Measurements from ENCODE around the gene IQSEC1.

The IQSEC1 gene

GRCh38 chr3:12906141-12906915 lies 166.9 kb downstream of the IQSEC1 start:
- Histone ChIP-seq H3K4me2 (ENCODE audit: low read length, poor library complexity, severe bottlenecking) (no peak overlapping the region), H3K9me3 (ENCODE audit: control insufficient read depth, low read length) (no peaks in the 10 kb centered on the region), H2BK120ac (ENCODE audit: low read depth, low read length) (no peak overlapping the region), H3K9ac (ENCODE audit: low read length) (no peak overlapping the region), H2AFZ (ENCODE audit: low read depth, low read length) (no peak overlapping the region), H3K18ac (ENCODE audit: low read depth in 1 of 2, low read length in 2 of 2) (no peak overlapping the region), H2BK15ac (ENCODE audit: low read depth, poor library complexity, severe bottlenecking) (no peak overlapping the region), H3K4me1 (ENCODE audit: control insufficient read depth, insufficient read depth, low read depth, low read length) (peaks cover 3% of the 10 kb centered on the region), H4K8ac (ENCODE audit: low read length) (no peak overlapping the region), H3K23ac (ENCODE audit: low read length in 2 of 2) (no peak overlapping the region), H2BK12ac (ENCODE audit: low read length in 2 of 2) (no peak overlapping the region), H3K79me1 (replicated peaks; ENCODE audit: low read length, poor library complexity, severe bottlenecking) (peaks cover 6% of the 10 kb centered on the region), H4K91ac (ENCODE audit: low read length) (no peak overlapping the region), H2BK5ac (ENCODE audit: low read depth, low read length, poor library complexity, severe bottlenecking) (no peak overlapping the region), H3K4ac (ENCODE audit: low read depth in 1 of 2, low read length in 2 of 2) (no peak overlapping the region), H3K27ac (ENCODE audit: low read length, poor library complexity, severe bottlenecking) (no peak overlapping the region), H2AK5ac (ENCODE audit: low read length, severe bottlenecking) (no peak overlapping the region), H3K4me3 (ENCODE audit: insufficient read depth in 1 of 2, low read depth in 1 of 2, low read length in 2 of 2) (no peak overlapping the region), H3K27me3 (ENCODE audit: control insufficient read depth in 1 of 2, insufficient read depth in 1 of 2, low read length in 2 of 2) (no peaks in the 10 kb centered on the region), H3K14ac (ENCODE audit: low read length in 2 of 2) (no peak overlapping the region), H3K36me3 (ENCODE audit: control insufficient read depth in 1 of 2, insufficient read depth in 2 of 2, low read depth in 1 of 2, low read length in 2 of 2) (peaks cover 66 to 98% of the 10 kb centered on the region in 2 experiments)
- 94% methylated on average over 20 of the region's 20 CpGs for WGBS
- DNase-seq = no peak

DNA sequence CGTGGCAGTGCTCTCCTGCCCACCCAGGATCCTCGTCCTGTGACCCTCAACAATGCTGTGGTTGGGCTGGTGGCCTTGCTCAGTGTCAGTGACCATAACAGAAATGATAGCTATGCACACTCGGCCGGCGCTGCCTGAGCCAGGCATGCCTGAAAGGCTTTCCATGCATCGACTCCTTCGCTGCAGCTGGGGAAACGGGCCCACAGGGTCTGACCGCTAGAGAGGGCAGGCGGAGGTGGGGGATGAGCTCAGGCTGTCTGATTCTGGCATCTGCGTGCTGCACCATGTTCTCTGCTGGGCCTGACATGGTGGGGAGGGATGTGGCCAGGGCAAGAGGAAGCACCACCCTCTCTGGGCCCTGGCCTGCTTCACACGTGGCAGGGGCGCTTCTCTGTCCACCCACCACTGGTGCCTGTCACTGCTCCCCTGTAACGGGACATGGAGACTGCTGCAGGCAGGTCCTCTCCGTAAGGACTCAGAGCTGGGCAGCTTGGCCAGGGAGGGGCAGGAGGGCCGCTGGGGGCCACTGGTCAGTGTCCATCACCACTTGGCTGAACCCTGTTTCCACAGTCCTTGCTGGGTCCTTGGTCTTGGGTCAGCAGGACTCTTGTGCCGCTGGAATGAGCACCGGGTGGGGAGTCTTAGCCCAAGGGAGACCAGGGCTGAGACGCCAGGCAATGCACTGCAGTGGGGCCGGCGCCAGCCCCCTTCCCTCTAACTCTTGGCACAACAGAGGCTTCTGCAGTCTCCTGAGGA lies 167.7 kb downstream of the IQSEC1 start:
- Histone ChIP-seq H3K9me3 (ENCODE audit: control insufficient read depth, low read length) (no peaks in the 10 kb centered on the region), H2BK5ac (ENCODE audit: low read depth, low read length, poor library complexity, severe bottlenecking) (no peak overlapping the region), H3K18ac (ENCODE audit: low read depth in 1 of 2, low read length in 2 of 2) (no peak overlapping the region), H2AK5ac (ENCODE audit: low read length, severe bottlenecking) (no peak overlapping the region), H4K91ac (ENCODE audit: low read length) (no peak overlapping the region), H3K27me3 (ENCODE audit: control insufficient read depth in 1 of 2, insufficient read depth in 1 of 2, low read length in 2 of 2) (no peaks in the 10 kb centered on the region), H3K27ac (ENCODE audit: low read length, poor library complexity, severe bottlenecking) (no peak overlapping the region), H3K23ac (ENCODE audit: low read length in 2 of 2) (no peak overlapping the region), H2AFZ (ENCODE audit: low read depth, low read length) (no peak overlapping the region), H4K8ac (ENCODE audit: low read length) (no peak overlapping the region), H3K9ac (ENCODE audit: low read length) (no peak overlapping the region), H3K4me3 (ENCODE audit: insufficient read depth in 1 of 2, low read depth in 1 of 2, low read length in 2 of 2) (no peak overlapping the region), H2BK15ac (ENCODE audit: low read depth, poor library complexity, severe bottlenecking) (no peak overlapping the region), H3K4me2 (ENCODE audit: low read length, poor library complexity, severe bottlenecking) (no peak overlapping the region), H3K4me1 (ENCODE audit: control insufficient read depth, insufficient read depth, low read depth, low read length) (peaks cover 3% of the 10 kb centered on the region), H2BK12ac (ENCODE audit: low read length in 2 of 2) (no peak overlapping the region), H3K14ac (ENCODE audit: low read length in 2 of 2) (no peak overlapping the region), H2BK120ac (ENCODE audit: low read depth, low read length) (no peak overlapping the region), H3K4ac (ENCODE audit: low read depth in 1 of 2, low read length in 2 of 2) (no peak overlapping the region), H3K79me1 (replicated peaks; ENCODE audit: low read length, poor library complexity, severe bottlenecking) (peaks cover 6% of the 10 kb centered on the region), H3K36me3 (ENCODE audit: control insufficient read depth in 1 of 2, insufficient read depth in 2 of 2, low read depth in 1 of 2, low read length in 2 of 2) (peaks cover 59 to 99% of the 10 kb centered on the region in 2 experiments)
- WGBS = 95% methylated on average over 21 of the region's 21 CpGs
- no peak for DNase-seq

DNA sequence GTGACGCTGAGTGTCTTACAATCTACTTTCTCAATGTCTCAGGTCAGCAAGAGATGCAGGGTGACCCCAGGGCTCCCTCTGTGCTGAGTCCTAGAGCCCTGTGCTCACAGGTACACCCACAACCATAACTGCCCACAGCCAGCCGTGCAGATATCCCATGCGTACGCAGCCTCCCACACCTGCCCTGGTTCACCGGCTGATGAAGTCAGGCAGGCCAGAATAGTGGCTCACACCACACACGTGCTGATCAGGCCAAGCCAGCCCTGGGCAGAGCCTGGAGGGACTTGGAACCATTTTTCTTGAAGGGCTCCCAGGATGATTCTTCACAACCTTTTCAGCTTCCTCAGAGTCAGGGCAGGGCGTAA lies 168.3 kb downstream of the IQSEC1 start:
- Histone ChIP-seq H2AK5ac (ENCODE audit: low read length, severe bottlenecking) (no peak overlapping the region), H2AFZ (ENCODE audit: low read depth, low read length) (no peak overlapping the region), H3K36me3 (ENCODE audit: control insufficient read depth in 1 of 2, insufficient read depth in 2 of 2, low read depth in 1 of 2, low read length in 2 of 2) (peaks cover 59 to 94% of the 10 kb centered on the region in 2 experiments), H3K4ac (ENCODE audit: low read depth in 1 of 2, low read length in 2 of 2) (no peak overlapping the region), H3K4me3 (ENCODE audit: insufficient read depth in 1 of 2, low read depth in 1 of 2, low read length in 2 of 2) (no peak overlapping the region), H3K9ac (ENCODE audit: low read length) (no peak overlapping the region), H3K14ac (ENCODE audit: low read length in 2 of 2) (no peak overlapping the region), H4K8ac (ENCODE audit: low read length) (no peak overlapping the region), H3K27ac (ENCODE audit: low read length, poor library complexity, severe bottlenecking) (no peak overlapping the region), H3K9me3 (ENCODE audit: control insufficient read depth, low read length) (no peaks in the 10 kb centered on the region), H2BK12ac (ENCODE audit: low read length in 2 of 2) (no peak overlapping the region), H3K4me2 (ENCODE audit: low read length, poor library complexity, severe bottlenecking) (no peak overlapping the region), H3K27me3 (ENCODE audit: control insufficient read depth in 1 of 2, insufficient read depth in 1 of 2, low read length in 2 of 2) (no peaks in the 10 kb centered on the region), H2BK5ac (ENCODE audit: low read depth, low read length, poor library complexity, severe bottlenecking) (no peak overlapping the region), H4K91ac (ENCODE audit: low read length) (no peak overlapping the region), H3K79me1 (replicated peaks; ENCODE audit: low read length, poor library complexity, severe bottlenecking) (peaks cover 6% of the 10 kb centered on the region), H3K23ac (ENCODE audit: low read length in 2 of 2) (no peak overlapping the region), H2BK120ac (ENCODE audit: low read depth, low read length) (no peak overlapping the region), H3K4me1 (ENCODE audit: control insufficient read depth, insufficient read depth, low read depth, low read length) (peaks cover 3% of the 10 kb centered on the region), H3K18ac (ENCODE audit: low read depth in 1 of 2, low read length in 2 of 2) (no peak overlapping the region), H2BK15ac (ENCODE audit: low read depth, poor library complexity, severe bottlenecking) (no peak overlapping the region)
- no peak for DNase-seq
- 99% methylated on average over 7 of the region's 7 CpGs for whole genome bisulfite sequencing

DNA sequence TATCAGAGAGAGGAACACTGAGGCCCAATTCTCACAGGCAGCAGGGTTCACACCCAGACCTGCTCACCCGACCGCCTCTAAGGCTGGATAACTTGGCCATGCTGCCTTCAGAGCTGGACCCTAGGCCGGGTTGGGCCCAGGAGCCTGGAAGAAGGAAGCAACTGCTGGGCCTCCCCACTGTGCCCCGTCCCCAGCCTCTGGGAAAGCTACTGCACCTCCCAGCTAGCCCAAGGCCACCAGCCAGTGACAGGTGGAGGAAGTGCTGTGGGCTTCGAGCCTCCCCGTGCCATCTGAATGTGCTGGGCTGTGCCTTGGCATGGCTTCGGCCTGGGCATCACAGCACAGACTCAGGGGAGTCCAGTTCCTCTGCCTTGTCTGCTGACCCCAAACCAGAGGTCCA lies 169.3 kb downstream of the IQSEC1 start:
- WGBS = 99% methylated on average over 7 of the region's 7 CpGs
- H3K23ac ChIP-seq (ENCODE audit: low read length in 2 of 2) = no peak overlapping the region

More for the DNA sequence above, 169.3 kb downstream of the IQSEC1 start:
- no peak overlapping the region for H2AK5ac ChIP-seq (ENCODE audit: low read length, severe bottlenecking)
- H4K91ac ChIP-seq (ENCODE audit: low read length) = no peak overlapping the region
- peaks cover 9% of the 10 kb centered on the region for H3K79me1 ChIP-seq (replicated peaks; ENCODE audit: low read length, poor library complexity, severe bottlenecking)
- no peak overlapping the region for H3K9ac ChIP-seq (ENCODE audit: low read length)
- no peaks in the 10 kb centered on the region for H3K27me3 ChIP-seq (ENCODE audit: control insufficient read depth in 1 of 2, insufficient read depth in 1 of 2, low read length in 2 of 2)
- H3K4me3 ChIP-seq (ENCODE audit: insufficient read depth in 1 of 2, low read depth in 1 of 2, low read length in 2 of 2) = no peak overlapping the region
- H3K4me1 ChIP-seq (ENCODE audit: control insufficient read depth, insufficient read depth, low read depth, low read length) = peaks cover 3% of the 10 kb centered on the region
- H3K4ac ChIP-seq (ENCODE audit: low read depth in 1 of 2, low read length in 2 of 2) = no peak overlapping the region
- H4K8ac ChIP-seq (ENCODE audit: low read length) = no peak overlapping the region
- peaks cover 56 to 93% of the 10 kb centered on the region in 2 experiments for H3K36me3 ChIP-seq (ENCODE audit: control insufficient read depth in 1 of 2, insufficient read depth in 2 of 2, low read depth in 1 of 2, low read length in 2 of 2)
- H2BK5ac ChIP-seq (ENCODE audit: low read depth, low read length, poor library complexity, severe bottlenecking) = no peak overlapping the region
- no peak overlapping the region for H3K4me2 ChIP-seq (ENCODE audit: low read length, poor library complexity, severe bottlenecking)
- H3K14ac ChIP-seq (ENCODE audit: low read length in 2 of 2) = no peak overlapping the region
- no peak overlapping the region for H2BK12ac ChIP-seq (ENCODE audit: low read length in 2 of 2)
- H3K27ac ChIP-seq (ENCODE audit: low read length, poor library complexity, severe bottlenecking) = no peak overlapping the region
- no peak overlapping the region for H2AFZ ChIP-seq (ENCODE audit: low read depth, low read length)
- H2BK120ac ChIP-seq (ENCODE audit: low read depth, low read length) = no peak overlapping the region
- no peak overlapping the region for H3K18ac ChIP-seq (ENCODE audit: low read depth in 1 of 2, low read length in 2 of 2)
- no peaks in the 10 kb centered on the region for H3K9me3 ChIP-seq (ENCODE audit: control insufficient read depth, low read length)
- no peak for DNase-seq
- H2BK15ac ChIP-seq (ENCODE audit: low read depth, poor library complexity, severe bottlenecking) = no peak overlapping the region

Data from mesenchymal stem cell (in vitro differentiated cells and primary cell).